HUES6 (cell line): ENCODE data around the gene POLK.
A peak's percentile ranks its signal among the peaks of the same experiment; 100 is the strongest.
"Not testable (repeated sequence)": the region's sequence is repeated elsewhere in the genome, so short reads cannot be mapped to it uniquely, and the experiment has no call there.

Experiments used
- H3K27ac ChIP-seq: 2 replicates; pipeline ENCODE4 v1.7.0; 2013; ENCODE audit warnings: low read depth, mild to moderate bottlenecking, low read length, inconsistent platforms
- H3K27me3 ChIP-seq: 2 replicates; pipeline ENCODE4 v1.6.1; 2013; ENCODE audit warnings: low read length; ENCODE audit not compliant: control insufficient read depth, insufficient read depth
- H3K36me3 ChIP-seq: 2 replicates; pipeline ENCODE4 v1.6.1; 2013; ENCODE audit warnings: low read length; ENCODE audit not compliant: control insufficient read depth, insufficient read depth
- H3K4me1 ChIP-seq: 2 replicates; pipeline ENCODE4 v1.6.1; 2013; ENCODE audit warnings: low read length; ENCODE audit not compliant: control insufficient read depth, insufficient read depth
- H3K4me3 ChIP-seq: 2 replicates; pipeline ENCODE4 v1.5.1; 2013; ENCODE audit warnings: low read depth, low read length
- H3K9ac ChIP-seq: one replicate; pipeline ENCODE4 v1.6.1; 2013; ENCODE audit warnings: mild to moderate bottlenecking, low read length
- H3K9me3 ChIP-seq: 2 replicates; pipeline ENCODE4 v1.6.1; 2013; ENCODE audit warnings: low read depth, low read length; ENCODE audit not compliant: control insufficient read depth, insufficient read depth

Gene POLK

DNA sequence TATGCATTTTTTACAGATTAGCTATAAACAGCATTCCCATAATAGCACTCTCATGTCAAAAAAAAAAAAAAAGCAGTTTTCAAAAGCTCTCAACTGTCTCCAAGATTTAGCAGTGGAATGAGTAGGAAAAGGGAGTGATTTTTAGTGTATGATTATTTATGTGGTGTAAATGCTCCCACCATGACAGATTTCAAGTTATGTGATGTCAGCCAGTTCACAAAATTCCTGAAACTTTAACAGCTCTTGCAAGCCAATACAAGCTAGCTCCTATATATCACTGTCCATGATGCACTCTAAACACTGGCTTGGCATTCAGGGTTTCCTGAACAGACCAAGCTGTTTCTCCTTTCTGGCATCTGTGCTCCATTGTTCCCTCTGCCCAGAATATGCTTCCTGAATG, 91.7 kb downstream of the POLK start:
- no peak overlapping the region for H3K9ac ChIP-seq
- no peaks in the 10 kb centered on the region for H3K9me3 ChIP-seq
- H3K36me3 ChIP-seq, result peaks cover 4% of the 10 kb centered on the region; the same call in 1 of the 2 replicates
- H3K27me3 ChIP-seq, result no peaks in the 10 kb centered on the region
- H3K27ac ChIP-seq, result no peak overlapping the region
- peaks cover 30% of the 10 kb centered on the region for H3K4me1 ChIP-seq
- H3K4me3 ChIP-seq, result no peak overlapping the region

DNA sequence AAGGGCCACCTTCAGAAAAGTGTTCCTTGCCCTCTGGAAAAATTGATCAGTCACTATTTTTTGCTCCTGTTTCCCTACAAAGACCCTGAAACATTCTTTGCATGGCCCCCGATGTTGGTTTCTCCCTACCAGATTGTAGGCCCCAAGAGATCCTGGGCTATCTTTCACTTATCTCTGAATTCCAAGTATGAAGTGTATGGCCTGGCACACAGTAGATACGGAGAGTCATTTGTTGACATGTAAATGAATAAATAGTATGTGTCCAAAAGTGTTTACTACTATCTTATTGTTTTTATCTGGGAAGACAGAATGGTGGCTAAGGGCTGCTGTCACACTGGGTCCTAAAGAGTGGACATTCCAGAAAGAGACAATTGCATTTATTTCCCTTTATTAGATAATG, 92.1 kb downstream of the POLK start:
- no peak overlapping the region for H3K4me3 ChIP-seq
- no peaks in the 10 kb centered on the region for H3K27me3 ChIP-seq

DNA sequence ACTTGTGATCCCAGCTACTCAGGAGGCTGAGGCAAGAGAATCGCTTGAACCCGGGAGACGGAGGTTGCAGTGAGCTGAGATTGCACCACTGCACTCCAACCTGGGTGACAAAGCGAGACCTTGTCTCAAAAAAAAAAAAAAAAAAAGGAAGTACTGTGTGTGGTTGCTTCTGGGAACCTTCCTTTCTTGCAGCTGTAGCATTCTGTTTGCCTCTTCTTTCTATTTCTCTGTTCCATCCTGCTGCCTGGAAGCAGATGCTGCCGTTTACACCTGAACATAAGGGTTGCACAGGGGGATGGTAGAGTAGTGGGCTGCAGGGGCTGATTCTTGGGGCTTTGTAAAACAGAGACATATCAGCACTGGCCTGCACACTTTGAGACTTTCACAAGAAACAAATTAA, 95.7 kb downstream of the POLK start:
- H3K9me3 ChIP-seq, H3K27me3 ChIP-seq, H3K4me3 ChIP-seq, H3K36me3 ChIP-seq: not testable (repeated sequence)
- H3K9ac ChIP-seq, result peak overlapping the region; percentile 86
- H3K27ac ChIP-seq, result peak overlapping the region; percentile 90; the same call in 1 of the 2 replicates
- H3K4me1 ChIP-seq, result peaks cover 45% of the 10 kb centered on the region

More for the DNA sequence above, 92.1 kb downstream of the POLK start:
- peaks cover 34% of the 10 kb centered on the region for H3K4me1 ChIP-seq
- peaks cover 4% of the 10 kb centered on the region; the same call in 1 of the 2 replicates for H3K36me3 ChIP-seq
- no peak overlapping the region; the same call in 1 of the 2 replicates for H3K27ac ChIP-seq
- H3K9me3 ChIP-seq, result no peaks in the 10 kb centered on the region
- H3K9ac ChIP-seq, result no peak overlapping the region

DNA sequence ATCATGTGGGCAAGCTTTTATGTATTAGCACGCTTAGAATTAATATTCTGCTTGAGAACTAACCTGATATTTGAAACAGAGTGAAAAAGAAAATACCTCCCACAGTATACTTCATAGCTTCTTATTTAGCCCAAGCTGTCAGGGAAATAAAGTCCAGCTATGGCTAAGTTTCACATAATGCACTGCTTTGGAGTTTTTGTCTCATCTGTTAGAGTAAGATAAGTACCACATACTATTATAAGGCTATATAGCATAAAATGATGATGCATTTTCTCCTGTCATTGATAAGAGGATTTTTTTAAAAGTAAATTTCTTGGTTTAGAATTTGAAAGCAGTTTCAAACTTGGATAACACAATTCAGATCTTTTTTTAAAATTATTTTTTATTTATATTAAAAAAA, 97.2 kb downstream of the POLK start:
- peaks cover 47% of the 10 kb centered on the region for H3K4me1 ChIP-seq
- H3K4me3 ChIP-seq, result no peak overlapping the region
- no peak overlapping the region for H3K27ac ChIP-seq
- peaks cover 3% of the 10 kb centered on the region; the same call in 1 of the 2 replicates for H3K27me3 ChIP-seq
- no peaks in the 10 kb centered on the region for H3K36me3 ChIP-seq
- H3K9ac ChIP-seq, result no peak overlapping the region
- H3K9me3 ChIP-seq, result no peaks in the 10 kb centered on the region

DNA sequence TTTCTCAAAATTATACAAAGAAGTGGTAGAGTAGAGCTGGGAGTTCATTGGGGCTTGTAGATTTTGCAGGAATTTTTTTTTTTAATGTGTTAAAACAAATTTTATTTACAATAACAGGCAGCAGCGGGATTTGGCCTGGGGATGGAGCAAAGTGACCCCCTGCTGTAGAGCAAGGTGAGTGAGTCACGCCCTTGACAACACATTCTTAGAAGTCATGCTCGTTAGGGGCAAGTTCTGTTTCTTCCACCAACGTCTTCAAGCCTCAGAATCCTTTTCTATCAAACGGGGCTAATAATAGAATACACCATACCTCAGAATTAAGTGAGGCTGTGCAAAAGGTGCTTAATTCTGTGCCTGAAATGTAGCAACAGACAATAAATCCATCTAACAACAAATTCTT, 98.5 kb downstream of the POLK start:
- Histone ChIP-seq H3K27ac (peak overlapping the region; percentile 67; the same call in 1 of the 2 replicates), H3K9ac (peak overlapping the region; percentile 60), H3K36me3 (no peaks in the 10 kb centered on the region), H3K27me3 (peaks cover 3% of the 10 kb centered on the region; the same call in 1 of the 2 replicates), H3K9me3 (no peaks in the 10 kb centered on the region), H3K4me3 (peak overlapping the region; percentile 69; the same call in 1 of the 2 replicates), H3K4me1 (peaks cover 40% of the 10 kb centered on the region)

DNA sequence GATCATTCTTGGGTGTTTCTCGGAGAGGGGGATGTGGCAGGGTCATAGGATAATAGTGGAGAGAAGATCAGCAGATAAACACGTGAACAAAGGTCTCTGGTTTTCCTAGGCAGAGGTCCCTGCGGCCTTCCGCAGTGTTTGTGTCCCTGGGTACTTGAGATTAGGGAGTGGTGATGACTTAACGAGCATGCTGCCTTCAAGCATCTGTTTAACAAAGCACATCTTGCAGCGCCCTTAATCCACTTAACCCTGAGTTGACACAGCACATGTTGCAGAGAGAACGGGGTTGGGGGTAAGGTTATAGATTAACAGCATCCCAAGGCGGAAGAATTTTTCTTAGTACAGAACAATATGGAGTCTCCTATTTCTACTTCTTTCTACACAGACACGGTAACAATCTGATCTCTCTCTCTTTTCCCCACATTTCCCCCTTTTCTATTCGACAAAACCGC, 99.2 kb downstream of the POLK start:
- H3K27me3 ChIP-seq, H3K36me3 ChIP-seq, H3K9me3 ChIP-seq: not testable (repeated sequence)
- Histone ChIP-seq H3K4me3 (peak overlapping the region; percentile 69), H3K27ac (peak overlapping the region; percentile 90; the same call in 1 of the 2 replicates), H3K9ac (peak overlapping the region; percentile 96), H3K4me1 (peaks cover 35% of the 10 kb centered on the region)

DNA sequence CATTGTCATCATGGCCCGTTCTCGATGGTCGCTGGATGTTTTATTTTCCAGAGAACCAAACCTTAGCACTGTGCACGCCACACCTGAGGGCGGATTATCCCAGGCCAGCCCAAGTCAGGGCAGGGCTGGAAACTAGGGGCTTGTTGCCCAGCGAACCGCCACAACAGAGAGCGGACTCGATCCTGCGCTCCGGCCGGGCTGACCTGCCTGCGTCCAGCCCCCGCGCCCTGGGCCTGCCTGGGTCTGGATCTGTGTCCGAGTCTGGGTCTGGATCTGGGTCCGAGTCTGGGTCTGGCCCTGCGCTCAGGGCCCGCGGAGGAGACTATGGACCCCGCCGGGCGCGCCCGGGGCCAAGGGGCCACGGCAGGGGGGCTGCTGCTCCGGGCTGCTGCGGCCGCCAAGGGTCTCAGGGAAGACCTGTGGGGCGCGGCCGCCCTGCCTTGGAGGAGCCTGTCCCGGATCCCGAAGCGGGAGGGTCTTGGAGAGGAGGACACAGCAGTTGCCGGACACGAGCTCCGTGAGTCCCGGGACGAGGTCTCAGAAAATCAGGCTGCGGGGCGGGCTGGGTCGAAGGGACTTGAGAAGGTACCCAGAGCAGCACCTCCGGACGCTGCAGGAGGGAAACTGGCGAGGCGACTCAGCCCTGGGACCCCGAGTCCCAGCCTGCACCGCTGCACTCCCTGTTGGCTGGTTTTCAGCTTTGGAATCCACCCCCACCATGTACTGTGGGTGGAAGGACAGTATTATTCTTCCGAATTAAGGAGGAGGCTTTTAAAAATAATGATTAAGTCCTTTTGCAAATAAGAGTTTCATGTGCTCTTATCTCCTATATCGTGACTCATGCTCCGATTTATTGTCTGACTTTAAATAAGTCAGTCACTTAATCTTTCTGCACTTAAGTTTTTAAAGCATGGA, 99.9 kb downstream of the POLK start, which contains the start of gene ANKDD1B:
TSS of gene ANKDD1B (plus strand) at position 143 of the 915 bp plus-strand sequence. CDS start at position 325, 182 bp downstream.
- peak within 1 kb of the TSS; percentile 96 for H3K9ac ChIP-seq
- H3K27ac ChIP-seq, result peak within 1 kb of the TSS; percentile 90; the same call in 1 of the 2 replicates
- no peaks in the 10 kb centered on the region for H3K9me3 ChIP-seq

DNA sequence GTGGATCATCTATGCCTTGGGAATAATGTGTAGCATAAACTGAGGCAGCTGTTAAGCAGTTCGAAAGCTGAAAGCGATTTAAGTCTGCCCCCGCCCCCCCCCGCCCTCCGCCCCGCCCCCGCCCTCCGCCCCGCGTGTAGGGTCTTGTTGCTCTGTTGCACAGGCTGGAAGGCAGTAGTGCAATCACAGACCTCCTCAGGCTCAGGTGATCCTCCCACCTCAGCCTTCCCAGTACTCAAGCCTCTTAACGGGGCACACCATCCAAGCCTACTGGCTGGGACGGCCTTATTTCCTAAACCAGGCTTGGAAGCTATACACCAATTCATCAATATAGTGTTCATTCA, 100.5 kb downstream of the POLK start:
- H3K36me3 ChIP-seq, result no peaks in the 10 kb centered on the region
- H3K27ac ChIP-seq, result no peak overlapping the region; the same call in 1 of the 2 replicates
- H3K27me3 ChIP-seq, result peaks cover 3% of the 10 kb centered on the region; the same call in 1 of the 2 replicates
- H3K9me3 ChIP-seq, result no peaks in the 10 kb centered on the region
- peaks cover 41% of the 10 kb centered on the region for H3K4me1 ChIP-seq
- peak overlapping the region; percentile 96 for H3K9ac ChIP-seq
- peak overlapping the region; percentile 69 for H3K4me3 ChIP-seq

More for the DNA sequence above, 99.9 kb downstream of the POLK start, which contains the start of gene ANKDD1B:
- Histone ChIP-seq H3K4me3 (peak within 1 kb of the TSS; percentile 69), H3K27me3 (peaks cover 3% of the 10 kb centered on the region; the same call in 1 of the 2 replicates), H3K4me1 (peaks cover 40% of the 10 kb centered on the region), H3K36me3 (no peaks in the 10 kb centered on the region)

DNA sequence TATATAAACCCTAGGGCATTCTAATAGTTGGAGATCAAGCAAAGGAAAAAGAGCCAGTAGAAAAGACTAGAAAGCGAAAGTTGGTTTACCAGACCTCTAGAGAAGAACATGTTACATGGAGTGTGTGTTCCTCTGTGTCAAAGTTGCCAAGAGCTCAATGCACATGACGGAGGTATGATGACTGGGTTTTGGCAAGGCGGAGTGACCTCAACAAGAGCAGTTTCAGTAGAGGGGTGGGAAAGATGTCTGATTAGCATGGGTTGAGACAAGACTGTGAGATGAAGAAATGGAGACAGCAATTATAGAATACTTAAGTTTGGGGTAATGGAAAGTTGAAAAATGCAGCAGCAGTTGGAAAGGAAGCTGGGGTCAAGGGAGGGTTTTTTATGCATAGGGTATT, 101.2 kb downstream of the POLK start:
- peak overlapping the region; percentile 26; the same call in 1 of the 2 replicates for H3K4me3 ChIP-seq
- H3K27me3 ChIP-seq, result peaks cover 3% of the 10 kb centered on the region; the same call in 1 of the 2 replicates
- no peaks in the 10 kb centered on the region for H3K9me3 ChIP-seq
- no peak overlapping the region for H3K27ac ChIP-seq
- no peak overlapping the region for H3K9ac ChIP-seq
- H3K36me3 ChIP-seq, result no peaks in the 10 kb centered on the region
- peaks cover 44% of the 10 kb centered on the region for H3K4me1 ChIP-seq

DNA sequence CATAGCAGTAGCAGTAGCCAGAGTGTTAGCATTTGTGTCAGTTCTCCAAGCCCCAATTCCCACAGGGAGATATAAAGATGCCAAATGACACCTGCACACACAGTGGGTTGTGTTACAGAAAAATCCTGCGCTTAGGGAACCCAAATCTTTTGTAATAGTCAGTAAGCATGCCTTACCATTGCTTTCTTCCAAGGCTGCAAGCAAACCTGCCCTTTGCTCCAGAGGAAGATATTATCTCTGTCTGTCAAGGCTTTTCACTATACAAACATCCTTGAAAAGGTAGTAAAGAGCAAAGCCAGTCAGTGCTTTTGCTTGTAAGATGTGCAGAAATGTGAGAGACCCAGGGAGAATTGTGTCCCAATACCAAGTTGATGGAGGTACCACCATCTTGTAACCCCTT, 102.5 kb downstream of the POLK start:
- no peak overlapping the region for H3K27ac ChIP-seq
- no peak overlapping the region for H3K9ac ChIP-seq
- H3K4me3 ChIP-seq, result no peak overlapping the region
- H3K9me3 ChIP-seq, result no peaks in the 10 kb centered on the region
- peaks cover 3% of the 10 kb centered on the region; the same call in 1 of the 2 replicates for H3K27me3 ChIP-seq
- peaks cover 38% of the 10 kb centered on the region for H3K4me1 ChIP-seq
- H3K36me3 ChIP-seq, result no peaks in the 10 kb centered on the region

DNA sequence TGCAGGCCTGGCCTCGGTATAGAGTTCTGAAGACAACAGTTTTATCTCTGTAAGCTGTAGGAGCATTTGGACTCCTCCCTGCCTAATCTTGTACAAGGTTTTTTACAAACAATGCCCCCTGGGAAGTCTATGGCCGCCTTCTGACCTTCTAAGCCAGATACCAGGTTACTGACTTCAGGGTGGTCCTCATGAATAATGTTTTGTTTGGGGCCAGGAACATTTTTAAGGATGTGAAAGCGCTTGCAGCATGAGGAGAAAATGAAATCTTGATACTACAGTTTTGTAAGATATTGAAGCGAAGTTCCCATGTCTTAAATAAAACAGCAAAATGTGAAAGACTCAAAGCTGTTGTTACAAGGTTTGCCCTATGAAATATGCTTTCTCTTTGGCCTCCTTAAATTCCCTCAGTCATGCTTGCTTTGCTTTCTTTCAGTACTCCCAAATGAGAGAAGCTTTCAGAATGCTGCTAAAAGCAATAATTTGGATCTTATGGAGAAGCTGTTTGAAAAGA, 104.7 kb downstream of the POLK start:
- no peaks in the 10 kb centered on the region for H3K9me3 ChIP-seq
- H3K27ac ChIP-seq, result peak overlapping the region; percentile 23; the same call in 1 of the 2 replicates
- H3K27me3 ChIP-seq, result peaks cover 3% of the 10 kb centered on the region; the same call in 1 of the 2 replicates
- peaks cover 32% of the 10 kb centered on the region for H3K4me1 ChIP-seq
- no peak overlapping the region for H3K9ac ChIP-seq
- H3K36me3 ChIP-seq, result no peaks in the 10 kb centered on the region
- no peak overlapping the region for H3K4me3 ChIP-seq
